Measurements from ENCODE around the gene RCL1. TPM values are rescaled to one million over a fixed set of nuclear protein-coding genes. Genes with fewer than 3 reads are reported as not detected.
"Not testable (repeated sequence)": the region's sequence is repeated elsewhere in the genome, so short reads cannot be mapped to it uniquely, and the experiment has no call there.

The RCL1 gene
- total RNA-seq, 1 donor from 2014 or later, result 12.7 TPM

DNA sequence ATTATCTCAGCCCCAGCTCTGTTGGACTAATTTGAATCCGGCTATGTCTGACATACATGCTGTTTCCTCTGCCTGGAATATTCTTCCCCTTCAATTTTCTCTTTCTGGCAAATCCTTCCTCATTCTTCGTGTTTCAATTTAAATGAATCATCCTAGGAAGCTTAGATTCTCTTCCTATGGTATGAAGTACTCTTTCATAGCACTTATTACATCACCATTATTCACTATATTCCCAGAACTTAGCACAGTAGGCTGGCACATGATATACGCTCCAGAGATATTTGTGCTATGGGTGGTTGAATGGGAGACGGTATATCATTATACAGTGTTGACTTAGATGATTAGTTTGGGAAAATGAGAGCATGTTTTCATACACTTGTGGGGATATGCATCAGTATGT lies 101.3 kb downstream of the RCL1 start:
- no peak overlapping the region for H3K27ac Mint-ChIP-seq (ENCODE audit: unreplicated experiment)
- DNase-seq (ENCODE audit: low read depth, low spot score), result no peak
- peaks cover 3% of the 10 kb centered on the region for H3K9me3 Mint-ChIP-seq
- no peaks in the 10 kb centered on the region for H3K27me3 Mint-ChIP-seq (ENCODE audit: low read depth)
- H3K36me3 Mint-ChIP-seq (ENCODE audit: low read depth), result no peaks in the 10 kb centered on the region
- H3K4me1 Mint-ChIP-seq, result no peaks in the 10 kb centered on the region
- TF ChIP-seq CTCF (conservative IDR thresholded peaks at IDR 0.05), result no peak
- H3K4me3 Mint-ChIP-seq, result no peak overlapping the region

DNA sequence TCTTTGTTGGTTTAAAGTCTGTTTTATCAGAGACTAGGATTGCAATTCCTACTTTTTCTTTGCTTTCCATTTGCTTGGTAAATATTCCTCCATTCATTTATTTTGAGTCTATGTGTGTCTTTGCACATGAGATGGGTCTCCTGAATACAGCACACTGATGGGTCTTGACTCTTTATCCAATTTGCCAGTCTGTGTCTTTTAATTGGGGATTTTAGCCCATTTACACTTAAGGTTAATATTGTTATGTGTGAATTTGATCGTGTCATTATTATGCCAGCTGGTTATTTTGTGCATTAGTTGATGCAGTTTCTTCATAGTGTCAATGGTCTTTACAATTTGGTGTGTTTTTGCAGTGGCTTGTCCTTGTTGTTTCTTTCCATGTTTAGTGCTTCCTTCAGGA lies 107.1 kb downstream of the RCL1 start:
- not testable (repeated sequence) for H3K27me3 Mint-ChIP-seq (ENCODE audit: low read depth); H3K9me3 Mint-ChIP-seq; H3K36me3 Mint-ChIP-seq (ENCODE audit: low read depth); H3K27ac Mint-ChIP-seq (ENCODE audit: unreplicated experiment); H3K4me1 Mint-ChIP-seq; DNase-seq (ENCODE audit: low read depth, low spot score); H3K4me3 Mint-ChIP-seq

GRCh38 chr9:4901401-4902134 lies 108.8 kb downstream of the RCL1 start:
- not testable (repeated sequence) for H3K4me1 Mint-ChIP-seq; H3K36me3 Mint-ChIP-seq (ENCODE audit: low read depth); H3K27ac Mint-ChIP-seq (ENCODE audit: unreplicated experiment); H3K27me3 Mint-ChIP-seq (ENCODE audit: low read depth); H3K4me3 Mint-ChIP-seq; H3K9me3 Mint-ChIP-seq; DNase-seq (ENCODE audit: low read depth, low spot score)

- no peak for DNase-seq (ENCODE audit: low read depth, low spot score)
- Mint-ChIP-seq H3K36me3 (ENCODE audit: low read depth) (peaks cover 3% of the 10 kb centered on the region), H3K4me1 (no peaks in the 10 kb centered on the region), H3K27me3 (ENCODE audit: low read depth) (no peaks in the 10 kb centered on the region), H3K27ac (ENCODE audit: unreplicated experiment) (no peak overlapping the region), H3K4me3 (no peak overlapping the region), H3K9me3 (peaks cover 5% of the 10 kb centered on the region)
- no peak for TF ChIP-seq CTCF (conservative IDR thresholded peaks at IDR 0.05)
These were observed 109.4 kb downstream of the RCL1 start for GRCh38 chr9:4902135-4902475.

DNA sequence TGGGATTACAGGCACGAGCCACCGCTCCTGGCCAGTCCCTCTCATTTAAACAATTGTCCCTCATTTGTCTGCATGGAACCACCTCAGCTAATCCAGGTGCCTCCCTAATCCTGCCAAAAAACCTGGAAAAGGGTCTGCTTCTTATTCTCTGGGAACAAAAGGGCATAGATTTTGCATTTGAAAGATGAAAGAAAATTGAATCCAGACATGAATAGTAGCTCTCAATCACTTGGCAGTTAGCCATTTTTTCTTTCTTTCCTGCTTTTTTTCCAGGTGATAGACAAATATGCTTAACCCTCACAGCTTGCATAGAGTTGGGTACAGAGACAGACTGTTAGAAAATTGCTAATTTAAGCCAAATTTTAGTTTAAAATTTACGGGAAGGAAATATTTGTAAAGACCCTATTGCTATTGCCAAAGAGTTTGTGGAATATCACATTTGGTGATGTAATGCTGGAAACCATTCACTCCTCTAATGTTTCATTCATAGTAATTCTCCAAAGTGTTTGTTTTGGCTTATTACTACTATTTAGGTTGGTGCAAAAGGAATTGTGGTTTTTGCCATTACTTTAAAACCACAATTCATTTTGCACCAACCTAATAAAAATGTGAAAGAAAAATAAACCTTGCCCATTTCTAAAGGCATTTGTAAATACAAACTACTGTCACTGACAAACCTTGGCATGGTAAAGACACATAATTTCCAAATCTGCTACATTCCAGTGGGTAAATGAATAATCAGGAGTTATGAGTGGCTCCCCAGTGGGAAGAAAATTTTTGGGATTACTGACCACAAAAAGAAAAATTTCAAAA lies 111.8 kb downstream of the RCL1 start:
- Mint-ChIP-seq H3K27me3 (ENCODE audit: low read depth) (no peaks in the 10 kb centered on the region), H3K9me3 (peaks cover 2% of the 10 kb centered on the region), H3K4me1 (no peaks in the 10 kb centered on the region), H3K36me3 (ENCODE audit: low read depth) (no peaks in the 10 kb centered on the region), H3K27ac (ENCODE audit: unreplicated experiment) (no peak overlapping the region), H3K4me3 (no peak overlapping the region)
- DNase-seq (ENCODE audit: low read depth, low spot score), result no peak
- no peak for TF ChIP-seq CTCF (conservative IDR thresholded peaks at IDR 0.05)

- no peak overlapping the region for H3K4me3 Mint-ChIP-seq
- no peaks in the 10 kb centered on the region for H3K36me3 Mint-ChIP-seq (ENCODE audit: low read depth)
- H3K27me3 Mint-ChIP-seq (ENCODE audit: low read depth), result no peaks in the 10 kb centered on the region
- peaks cover 2% of the 10 kb centered on the region for H3K9me3 Mint-ChIP-seq
- no peak overlapping the region for H3K27ac Mint-ChIP-seq (ENCODE audit: unreplicated experiment)
- TF ChIP-seq CTCF (conservative IDR thresholded peaks at IDR 0.05), result no peak
- DNase-seq (ENCODE audit: low read depth, low spot score), result no peak
- H3K4me1 Mint-ChIP-seq, result no peaks in the 10 kb centered on the region
These were observed 112.4 kb downstream of the RCL1 start for GRCh38 chr9:4905135-4905490.

Small RNA genes within 50 kb of the gene (microRNA-seq; reads per million reads assigned to microRNA genes)
- 30.2 reads per million, percentile 42 among the genes with 10 or more reads in this experiment for gene MIR101-2

Other genes with a start within 250 kb of the RCL1 start
- 8.6 TPM in 2 replicates for gene PLPP6, start 130.7 kb upstream of the RCL1 start, total RNA-seq
- gene SPATA6L, start 126.5 kb upstream of the RCL1 start, total RNA-seq, result 0.44 and 1.3 TPM in 2 replicates
- gene CDC37L1, start 113.4 kb upstream of the RCL1 start, total RNA-seq, result 9.3 and 9.4 TPM in 2 replicates
- 59.0 and 67.4 TPM in 2 replicates for gene AK3, start 51.7 kb upstream of the RCL1 start, total RNA-seq
- 5.0 and 5.7 TPM in 2 replicates for gene JAK2, start 192.3 kb downstream of the RCL1 start, total RNA-seq

Measured in neural crest cell (in vitro differentiated cells).